HG03097 (cell line): ENCODE measurements around the gene SCML2.
"Not testable (repeated sequence)": the region's sequence is repeated elsewhere in the genome, so short reads cannot be mapped to it uniquely, and the experiment has no call there.

Source experiments
- ATAC-seq: cut with Tn5 transposase; IDR thresholded peaks from one replicate; pipeline ENCODE4 v1.9.1; 2021; ENCODE audit not compliant: unreplicated experiment, low FRiP score

Gene SCML2

DNA sequence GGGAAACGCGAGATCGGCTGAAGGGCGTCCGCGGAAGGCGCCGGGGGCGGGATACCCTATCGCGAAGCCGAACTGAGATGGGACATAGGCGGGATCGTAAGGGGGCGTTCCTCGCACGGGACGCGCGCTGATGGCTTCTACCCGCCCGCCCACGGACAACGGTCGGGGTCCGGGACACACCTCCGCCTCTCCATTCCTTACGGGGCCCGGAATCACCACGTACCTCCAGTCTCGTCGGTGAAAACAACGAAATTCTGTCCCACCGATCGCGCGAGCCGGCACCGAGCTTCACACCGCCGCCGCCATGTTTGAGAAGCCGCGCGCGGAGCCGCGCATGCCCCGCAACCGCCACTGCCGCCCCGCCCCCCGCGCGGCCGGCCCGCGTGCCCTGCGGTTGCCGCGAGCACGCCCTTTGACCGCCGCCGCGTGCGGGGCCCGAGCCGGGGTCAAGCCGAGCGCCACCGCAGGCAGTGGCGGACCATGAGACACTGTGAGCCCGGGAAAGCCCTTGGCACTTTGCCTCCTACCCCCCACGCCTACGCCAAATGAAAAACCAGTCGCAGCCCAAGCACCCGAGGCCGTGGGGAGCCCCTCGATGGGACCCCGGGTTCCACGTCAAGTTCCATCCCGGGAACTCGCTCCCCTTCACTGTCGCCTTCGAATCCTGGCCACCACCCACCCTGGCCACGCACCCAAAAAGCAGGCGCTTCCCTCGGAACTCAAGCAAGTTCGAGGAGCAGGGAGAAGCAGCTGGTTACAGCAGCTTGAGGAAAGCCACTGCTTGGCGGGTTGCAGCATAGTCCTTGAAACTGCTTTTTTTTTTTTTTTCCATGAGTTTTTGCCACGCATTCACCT is at the start of gene SCML2:
Gene SCML2 (minus strand): TSS at position 320 of the 855 bp plus-strand sequence. CDS start 20,617 bp downstream, outside the sequence.
- ATAC-seq = no peak

DNA sequence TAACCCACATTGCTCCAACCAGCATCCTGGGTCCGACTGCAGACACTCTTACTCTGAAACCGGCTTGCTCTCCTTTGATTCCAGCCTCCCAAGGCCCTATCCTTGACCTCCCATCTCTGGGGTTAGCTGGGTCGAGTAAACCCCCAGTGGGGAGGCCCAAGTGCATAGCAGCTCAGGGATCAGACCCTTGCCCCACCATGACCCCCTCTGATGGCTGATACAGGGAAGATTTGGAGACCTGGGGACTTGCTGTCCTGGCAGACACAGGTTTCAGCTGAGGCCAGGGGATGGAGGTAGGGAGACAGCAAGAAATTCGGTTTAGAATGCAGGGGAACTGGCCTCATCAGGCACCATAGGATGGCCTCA is 47.3 kb upstream of the SCML2 start:
- no peak for ATAC-seq

DNA sequence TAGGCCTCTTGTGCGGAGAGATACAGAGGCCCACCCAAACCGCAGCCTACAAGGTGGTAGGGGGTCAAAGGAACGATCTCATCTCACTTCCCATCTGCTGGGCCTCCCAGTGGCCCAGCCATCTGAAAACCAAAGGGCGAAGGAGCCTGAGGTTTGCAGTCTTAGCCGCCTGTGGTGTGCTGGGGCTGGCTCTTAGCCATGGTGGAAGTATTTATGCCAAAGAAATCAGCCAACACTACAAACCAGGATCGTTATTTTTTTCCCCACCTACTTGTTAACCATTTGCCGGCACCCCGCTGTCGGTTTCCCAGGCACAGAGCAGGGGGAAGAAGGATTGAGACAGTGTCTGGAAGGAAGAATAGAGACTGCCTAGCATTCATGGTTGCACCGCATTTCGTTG is 40.0 kb upstream of the SCML2 start:
- no peak for ATAC-seq

DNA sequence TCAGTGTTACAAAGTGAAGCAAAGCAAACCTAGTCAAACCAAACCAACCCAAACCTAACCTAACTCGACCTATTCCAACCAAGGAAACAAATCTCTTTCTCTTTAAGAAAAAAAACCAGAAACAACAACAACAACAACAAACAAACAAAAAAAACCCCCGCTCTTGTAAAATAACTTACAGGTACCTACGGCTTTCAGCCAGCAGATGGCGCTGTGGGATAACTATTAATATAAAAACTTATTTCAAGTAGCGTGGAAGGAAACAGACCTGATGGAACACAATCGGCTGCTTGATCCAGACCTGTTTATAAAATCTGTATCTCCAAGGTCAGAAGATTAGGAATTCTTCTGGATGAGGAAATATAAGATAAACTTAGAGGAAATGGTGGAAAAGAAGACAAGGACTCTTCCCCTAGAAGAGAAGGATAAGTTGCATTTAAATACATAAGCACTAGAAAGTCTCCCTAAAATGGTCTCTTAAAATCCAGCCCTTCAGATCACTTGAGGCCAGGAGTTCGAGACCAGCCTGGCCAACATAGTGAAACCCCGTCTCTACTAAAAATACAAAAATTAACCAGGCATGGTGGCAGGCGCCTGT is 36.6 kb upstream of the SCML2 start:
- ATAC-seq = no peak

- no peak for ATAC-seq
Observed at GRCh38 chrX:18389966-18390365, 35.5 kb upstream of the SCML2 start.

DNA sequence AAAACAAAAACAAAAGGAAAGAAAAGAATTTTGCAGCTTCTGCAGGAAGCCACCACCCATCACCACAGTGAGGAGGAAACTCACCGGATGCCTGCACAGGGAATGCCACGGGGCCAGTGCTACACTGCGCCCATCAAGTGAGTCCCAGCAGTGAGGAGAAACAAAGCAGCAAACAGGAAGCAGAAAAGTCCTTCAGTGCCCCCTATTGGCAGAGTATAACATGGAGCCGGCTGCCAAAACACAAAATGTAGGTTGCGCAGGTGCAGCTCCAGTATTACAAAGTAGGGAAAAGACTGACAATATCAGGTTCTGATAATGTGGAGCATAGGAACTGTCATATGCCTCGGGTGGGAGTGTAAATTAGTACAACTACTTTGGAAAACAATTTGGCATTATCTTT is 23.3 kb upstream of the SCML2 start:
- ATAC-seq = no peak

DNA sequence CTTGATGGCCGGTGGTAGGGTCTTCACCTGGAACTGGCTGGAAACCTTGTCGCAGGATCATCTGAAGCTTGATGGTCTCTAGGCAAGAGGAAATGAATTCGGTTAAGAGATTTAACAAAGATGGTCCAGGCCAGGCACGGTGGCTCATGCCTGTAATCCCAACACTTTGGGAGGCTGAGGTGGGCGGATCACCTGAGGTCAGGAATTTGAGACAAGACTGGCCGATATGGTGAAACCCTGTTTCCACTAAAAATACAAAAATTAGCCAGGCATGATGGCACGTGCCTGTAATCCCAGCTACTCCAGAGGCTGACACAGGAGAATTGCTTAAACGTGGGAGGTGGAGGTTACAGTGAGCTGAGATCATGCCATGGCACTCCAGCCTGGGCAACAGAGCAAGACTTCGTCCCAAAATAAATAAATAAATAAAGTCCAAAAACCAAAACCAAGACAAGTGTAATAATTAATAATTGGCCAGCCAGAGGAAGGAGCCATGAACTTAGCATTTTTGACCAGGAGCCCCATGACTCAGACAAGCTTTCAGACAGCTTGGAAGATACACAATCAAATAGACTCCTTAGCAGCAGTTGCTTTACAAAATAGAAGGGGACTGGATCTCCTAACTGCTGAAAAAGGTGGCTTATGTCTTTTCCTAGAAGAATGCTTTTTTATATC is 20.8 kb upstream of the SCML2 start:
- ATAC-seq = not testable (repeated sequence)

- not testable (repeated sequence) for ATAC-seq
Observed at GRCh38 chrX:18369096-18369495, 14.6 kb upstream of the SCML2 start.

DNA sequence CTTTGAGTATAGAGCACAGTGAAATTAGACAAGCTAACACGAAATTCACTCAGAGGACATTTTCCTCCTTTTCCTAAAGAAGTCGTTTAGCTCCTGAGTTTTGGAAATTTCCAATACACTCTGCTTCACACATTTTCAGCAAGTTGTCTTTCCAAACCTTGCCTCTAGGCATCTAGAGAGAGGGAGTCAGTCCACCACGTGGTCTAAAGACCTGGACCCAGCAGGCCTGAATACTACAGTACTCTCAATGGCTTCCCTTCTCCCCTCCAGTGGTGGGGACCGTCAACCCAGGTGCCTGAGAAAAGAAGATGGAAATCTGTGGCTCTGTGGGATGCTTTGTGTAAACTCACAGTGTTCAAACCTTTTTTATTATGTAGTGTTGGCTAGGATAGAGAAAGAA is 13.9 kb upstream of the SCML2 start:
- no peak for ATAC-seq

- ATAC-seq = no peak
Observed at GRCh38 chrX:18360867-18361266, 6.4 kb upstream of the SCML2 start.

DNA sequence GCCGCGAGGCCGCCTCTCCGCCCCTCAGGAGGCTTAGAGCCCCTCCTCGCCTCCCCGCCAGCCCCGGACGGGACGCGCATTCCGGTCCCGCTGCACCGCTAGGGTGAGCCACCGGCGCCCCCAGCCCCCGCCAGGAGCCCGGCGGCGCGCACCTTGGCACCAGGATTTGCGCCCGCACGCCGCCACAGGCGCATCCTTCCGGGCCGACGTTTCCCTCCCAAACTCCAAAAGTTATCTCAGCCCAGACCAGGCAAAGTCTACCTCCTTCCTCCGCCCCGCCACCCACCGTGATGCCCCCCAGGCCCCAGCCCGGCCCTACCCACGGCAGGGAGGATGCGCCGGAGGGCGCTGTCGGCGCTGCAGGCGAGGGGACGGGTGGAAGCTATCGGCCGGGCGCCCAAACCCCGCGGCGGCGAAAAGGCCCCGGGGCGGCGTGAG is 538 bp downstream of the SCML2 start:
- ATAC-seq = no peak

GRCh38 chrX:18351784-18352183 is 2.7 kb downstream of the SCML2 start:
- ATAC-seq = no peak

DNA sequence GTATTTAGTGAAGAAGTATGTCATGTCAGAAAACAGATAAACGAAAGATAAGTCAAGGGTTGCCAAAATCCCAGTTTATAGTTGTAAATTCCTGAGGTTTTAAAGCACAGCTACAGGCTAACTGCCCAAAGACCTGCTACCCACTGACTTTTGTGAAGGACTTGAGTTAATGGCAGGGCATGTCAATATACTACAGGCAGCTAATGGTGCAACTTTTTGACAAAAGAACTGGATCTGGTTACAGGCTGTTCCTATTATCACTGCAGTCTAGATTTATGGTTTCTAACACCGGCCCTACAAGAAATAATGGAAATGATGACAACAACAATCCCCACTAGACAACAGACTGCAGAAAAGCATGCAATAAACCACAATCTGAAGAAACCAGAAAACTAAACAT is 6.4 kb downstream of the SCML2 start:
- ATAC-seq = no peak

GRCh38 chrX:18309401-18309800 is 45.1 kb downstream of the SCML2 start:
- ATAC-seq = no peak

DNA sequence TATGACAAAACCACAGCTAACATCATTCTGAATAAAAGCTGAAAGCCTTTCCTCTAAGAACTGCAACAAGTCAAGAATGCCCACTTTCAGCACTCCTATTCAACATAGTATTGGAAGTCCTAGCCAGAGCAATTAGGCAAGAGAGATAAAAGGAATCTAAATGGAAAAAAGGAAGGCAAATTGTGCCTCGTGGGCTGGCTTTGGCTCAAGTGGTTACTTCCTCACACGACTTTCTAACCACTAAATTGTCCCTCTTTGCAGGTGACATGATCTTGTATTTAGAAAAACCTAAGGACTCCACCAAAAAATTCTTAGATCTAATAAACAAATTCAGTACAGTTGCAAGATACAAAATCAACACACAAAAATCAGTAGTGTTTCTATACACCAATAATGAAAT is 57.2 kb downstream of the SCML2 start:
- ATAC-seq = no peak

GRCh38 chrX:18294893-18295292 is 59.6 kb downstream of the SCML2 start:
- ATAC-seq = no peak

- no peak for ATAC-seq
Observed at GRCh38 chrX:18291006-18291545, 63.4 kb downstream of the SCML2 start.

DNA sequence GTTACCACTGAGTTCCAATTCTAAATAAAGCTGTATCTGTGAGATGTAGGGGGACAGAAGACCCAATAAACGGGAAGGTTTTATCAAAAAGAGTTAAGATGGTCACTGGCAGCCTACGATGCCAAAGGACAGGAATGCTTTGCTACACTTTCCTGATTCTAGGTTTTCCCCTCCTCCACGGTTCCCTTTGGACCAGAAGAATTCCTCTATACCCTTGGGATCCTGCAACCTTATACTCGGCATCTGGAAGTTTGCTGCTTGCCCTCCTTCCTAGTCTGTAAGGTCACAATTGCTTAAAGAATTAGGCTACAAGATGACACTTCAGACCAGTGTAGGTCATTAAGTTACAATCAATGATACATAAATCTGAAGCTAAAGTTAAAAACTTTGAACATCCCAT is 64.3 kb downstream of the SCML2 start:
- no peak for ATAC-seq

- no peak for ATAC-seq
Observed at GRCh38 chrX:18288716-18289115, 65.8 kb downstream of the SCML2 start.

DNA sequence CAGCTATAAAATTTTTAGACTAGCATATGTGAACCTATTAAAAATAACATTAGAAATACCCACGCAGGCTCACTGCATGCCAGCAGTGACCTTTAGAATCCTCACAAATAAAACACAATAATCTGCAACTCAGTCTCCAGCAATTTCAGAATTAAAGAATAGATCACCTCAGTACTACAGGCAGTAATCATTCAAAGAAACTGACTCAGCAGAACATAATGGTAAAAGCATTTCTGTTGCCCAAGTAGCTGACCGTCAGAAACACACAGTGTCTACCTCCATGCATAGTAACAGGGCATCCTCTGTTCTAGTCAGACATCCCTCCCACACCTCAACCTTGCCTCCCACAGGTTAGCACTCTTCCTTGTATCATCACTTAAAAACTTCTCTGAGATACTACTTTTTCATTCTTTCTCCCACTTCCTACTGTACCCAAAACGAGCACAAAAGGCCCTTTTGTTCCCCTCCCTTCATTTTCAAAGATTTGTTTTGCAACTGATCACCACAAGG is 68.1 kb downstream of the SCML2 start:
- no peak for ATAC-seq

DNA sequence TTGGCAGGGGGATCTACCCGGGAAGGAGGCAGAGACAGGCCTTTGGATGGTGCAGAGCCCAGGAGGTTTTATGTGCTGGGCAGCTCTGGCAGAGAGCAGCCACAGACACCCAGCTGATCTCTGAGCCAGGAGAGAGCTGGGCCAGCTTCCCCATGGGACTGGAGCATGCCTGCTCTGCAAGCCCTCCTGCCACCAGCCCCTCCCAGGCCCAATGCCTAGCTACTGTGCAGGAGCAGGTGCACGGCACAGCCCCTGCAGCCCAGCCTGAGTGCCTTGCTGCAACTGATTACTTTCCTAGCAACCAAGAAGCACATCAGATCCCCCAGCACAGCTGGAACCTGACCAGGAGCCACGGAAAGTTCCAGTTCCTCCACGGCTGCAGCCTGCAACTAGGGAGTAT is 76.0 kb downstream of the SCML2 start:
- no peak for ATAC-seq
